AG04449 (cell line): Measurements from ENCODE around the gene SLC7A6.
A peak's percentile ranks its signal among the peaks of the same experiment; 100 is the strongest.

Source experiments
- CTCF ChIA-PET: fragments of 350-600 bp; formaldehyde crosslinking; extraction: SDS; loops from one replicate; lab custom pipeline; 2021; ENCODE audit warnings: antibody characterized with exemption; lab: Yijun Ruan, JAX
- POLR2A ChIA-PET: fragments of 400-600, 350-600 bp; formaldehyde crosslinking; extraction: SDS; loops from one replicate; lab custom pipeline; 2020; ENCODE audit warnings: antibody characterized with exemption, inconsistent platforms; lab: Yijun Ruan, JAX
- DNase-seq: peaks from one replicate; pipeline ENCODE4 v3.0.0-alpha.2; 2010; ENCODE audit warnings: low read depth, low spot score
- H3K4me3 ChIP-seq: 2 replicates; pipeline ENCODE4 v1.5.1; 2011; ENCODE audit warnings: low read depth, mild to moderate bottlenecking, control low read depth, low read length
- TF ChIP-seq, protein P1 (sequence below): IDR thresholded peaks from one replicate; pipeline ENCODE4 v1.5.1; 2011; ENCODE audit warnings: mild to moderate bottlenecking, moderate library complexity, low read length, control low read depth, inconsistent platforms; ENCODE audit not compliant: insufficient read depth; ENCODE audit errors: missing control alignments

SLC7A6 gene

DNA sequence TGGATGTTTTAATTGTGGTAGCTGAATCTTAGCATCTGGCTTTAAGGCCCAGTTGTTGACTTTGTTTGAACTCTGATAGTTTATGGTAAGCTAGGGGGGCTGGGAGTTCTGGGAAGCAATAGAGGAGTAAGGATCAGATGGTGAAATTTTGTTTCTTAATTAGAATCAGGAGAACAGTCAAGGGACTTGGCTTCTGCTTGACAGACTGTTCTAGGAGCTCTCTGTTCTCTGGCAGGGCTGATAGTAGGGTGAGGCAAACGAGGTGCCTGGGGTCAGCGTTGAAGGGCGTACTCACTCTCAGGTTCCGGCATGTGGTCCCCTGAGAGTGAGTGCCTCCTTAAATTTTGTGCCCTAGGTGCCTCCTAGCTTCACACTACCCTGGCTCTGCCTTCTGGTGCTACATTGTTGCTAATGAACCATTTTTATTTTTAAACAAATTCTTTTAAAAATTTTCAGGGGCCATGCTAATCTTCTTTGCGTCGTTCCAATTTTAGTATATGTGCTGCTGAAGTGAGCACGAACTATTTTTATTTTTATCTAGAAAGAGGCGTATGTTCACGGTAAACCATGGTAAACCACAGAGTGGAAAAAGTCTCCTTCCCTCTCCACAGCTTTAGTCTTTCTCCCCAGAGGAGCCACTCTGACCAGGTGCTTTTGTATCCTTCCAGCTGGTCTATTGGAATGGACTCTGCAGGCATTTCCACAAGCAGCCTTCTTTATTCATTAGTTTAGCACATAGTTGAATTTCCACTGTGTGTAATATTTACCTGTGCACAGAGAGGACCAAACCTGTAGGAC lies 19.7 kb downstream of the SLC7A6 start:
- DNase-seq, result no peak
- no peak overlapping the region for H3K4me3 ChIP-seq
- POLR2A ChIA-PET, result no interaction called here
- CTCF ChIA-PET, result interaction anchor here (0.7 to 3.7 kb wide), 6 partner anchors 12 to 245 kb away, joined by 3 to 17 read pairs (median 8); partner anchors contain the start of gene SLC7A6
- TF ChIP-seq, protein P1, sequence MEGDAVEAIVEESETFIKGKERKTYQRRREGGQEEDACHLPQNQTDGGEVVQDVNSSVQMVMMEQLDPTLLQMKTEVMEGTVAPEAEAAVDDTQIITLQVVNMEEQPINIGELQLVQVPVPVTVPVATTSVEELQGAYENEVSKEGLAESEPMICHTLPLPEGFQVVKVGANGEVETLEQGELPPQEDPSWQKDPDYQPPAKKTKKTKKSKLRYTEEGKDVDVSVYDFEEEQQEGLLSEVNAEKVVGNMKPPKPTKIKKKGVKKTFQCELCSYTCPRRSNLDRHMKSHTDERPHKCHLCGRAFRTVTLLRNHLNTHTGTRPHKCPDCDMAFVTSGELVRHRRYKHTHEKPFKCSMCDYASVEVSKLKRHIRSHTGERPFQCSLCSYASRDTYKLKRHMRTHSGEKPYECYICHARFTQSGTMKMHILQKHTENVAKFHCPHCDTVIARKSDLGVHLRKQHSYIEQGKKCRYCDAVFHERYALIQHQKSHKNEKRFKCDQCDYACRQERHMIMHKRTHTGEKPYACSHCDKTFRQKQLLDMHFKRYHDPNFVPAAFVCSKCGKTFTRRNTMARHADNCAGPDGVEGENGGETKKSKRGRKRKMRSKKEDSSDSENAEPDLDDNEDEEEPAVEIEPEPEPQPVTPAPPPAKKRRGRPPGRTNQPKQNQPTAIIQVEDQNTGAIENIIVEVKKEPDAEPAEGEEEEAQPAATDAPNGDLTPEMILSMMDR, result no peak

DNA sequence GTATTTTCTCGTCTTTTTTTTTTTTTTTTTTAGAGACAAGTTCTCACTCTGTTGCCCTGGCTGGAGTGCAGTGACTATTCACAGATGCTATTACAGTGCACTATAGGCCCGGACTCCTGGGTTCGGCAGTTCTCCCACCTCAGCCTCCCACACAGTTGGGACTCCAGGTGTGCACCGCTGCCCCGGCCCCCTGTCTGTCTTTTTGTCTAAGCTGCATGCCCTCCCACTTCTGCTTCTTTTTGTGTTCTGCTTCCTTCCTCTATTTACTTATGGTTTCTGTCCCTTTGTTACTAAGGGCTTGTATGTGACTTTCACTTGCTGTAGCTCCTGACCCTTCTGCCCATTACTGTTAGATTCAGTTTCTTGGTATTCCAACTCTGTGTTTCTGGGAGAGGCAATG lies 20.5 kb downstream of the SLC7A6 start:
- ChIA-PET CTCF (interaction anchor here (0.9 to 3.7 kb wide), 6 partner anchors 9 to 23 kb away, joined by 3 to 17 read pairs (median 4); partner anchors contain the start of gene SLC7A6), POLR2A (interaction anchor here (1.1 kb wide), 1 partner anchor 15 kb away, joined by 3 read pairs; no protein-coding TSS in a partner anchor)
- DNase-seq, result no peak
- no peak overlapping the region for H3K4me3 ChIP-seq
- TF ChIP-seq, protein P1, result no peak

DNA sequence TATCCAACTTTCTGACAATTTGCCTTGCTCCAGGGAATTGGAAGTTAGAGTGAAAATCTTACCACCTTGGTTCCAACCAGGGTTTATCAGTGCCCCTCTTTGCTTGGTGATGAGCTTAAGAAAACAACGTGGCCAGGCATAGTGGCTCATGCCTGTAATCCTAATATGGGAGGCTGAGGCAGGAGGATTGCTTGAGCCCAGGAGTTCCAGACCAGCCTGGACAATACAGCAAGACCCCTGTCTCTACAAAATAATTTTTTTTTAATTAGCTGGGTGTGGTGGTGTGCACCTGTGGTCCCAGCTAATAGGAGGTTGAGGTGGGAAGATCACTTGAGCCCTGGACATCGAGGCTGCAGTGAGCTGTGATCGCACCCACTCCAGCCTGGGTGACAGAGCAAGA lies 21.4 kb downstream of the SLC7A6 start:
- no peak overlapping the region for H3K4me3 ChIP-seq
- POLR2A ChIA-PET, result interaction anchor here (1.1 kb wide), 1 partner anchor 14 kb away, joined by 3 read pairs; no protein-coding TSS in a partner anchor

DNA sequence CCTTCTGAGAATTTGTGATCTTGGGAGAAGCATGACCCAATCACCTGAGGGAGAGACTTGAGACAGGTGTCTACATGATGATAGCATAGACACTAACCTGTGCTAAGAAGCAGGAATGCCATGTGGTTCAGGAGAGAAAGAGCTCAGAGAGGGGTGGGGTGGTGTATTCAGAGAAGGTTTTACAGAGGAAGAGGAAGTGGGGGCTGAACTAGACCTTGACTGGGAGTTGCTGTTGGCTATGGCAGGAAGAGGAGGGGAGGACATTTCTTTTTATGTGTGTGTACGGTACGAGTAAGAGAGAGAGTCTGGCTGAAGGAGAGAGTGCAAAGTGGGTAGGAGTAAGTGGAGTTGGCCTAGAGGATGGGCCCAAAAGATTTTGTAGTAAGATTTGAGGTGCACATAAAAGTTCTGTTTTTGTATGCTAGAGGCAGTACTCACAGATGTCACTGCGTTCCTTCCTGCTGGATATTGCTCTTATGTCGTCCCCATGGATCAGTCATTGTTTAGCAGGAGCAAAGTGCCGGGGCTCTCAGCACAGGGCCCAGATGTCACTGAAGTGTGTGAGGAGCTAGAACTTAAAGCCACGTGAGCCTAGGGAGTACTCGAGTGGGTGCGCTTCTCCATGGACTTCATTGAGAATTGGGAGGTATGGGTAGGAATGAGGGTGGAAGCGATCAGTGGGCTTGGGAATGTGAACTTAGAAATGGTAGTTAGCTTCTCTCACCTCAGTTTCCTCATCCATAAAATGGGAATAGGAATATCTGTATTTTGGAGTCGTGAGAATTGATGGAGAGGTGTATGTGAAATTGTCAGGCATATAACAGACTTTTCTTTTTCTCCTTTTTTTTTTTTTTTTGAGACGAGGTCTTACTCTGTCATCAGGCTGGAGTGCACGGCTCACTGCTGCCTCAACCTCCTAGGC lies 22.1 kb downstream of the SLC7A6 start:
- TF ChIP-seq, protein P1, result no peak
- CTCF ChIA-PET, result interaction anchor here (1.0 to 3.7 kb wide), 5 partner anchors 8 to 43 kb away, joined by 3 to 17 read pairs (median 4); no protein-coding TSS in a partner anchor
- POLR2A ChIA-PET, result interaction anchor here (2.6 kb wide), 1 partner anchor 25 kb away, joined by 19 read pairs; the partner anchor contains the start of genes PRMT7 and SLC7A6OS
- H3K4me3 ChIP-seq, result no peak overlapping the region
- no peak for DNase-seq

More for the DNA sequence above, 21.4 kb downstream of the SLC7A6 start:
- DNase-seq, result no peak
- CTCF ChIA-PET, result interaction anchor here (1.1 to 3.7 kb wide), 5 partner anchors 8 to 24 kb away, joined by 3 to 17 read pairs (median 3); partner anchors contain the start of gene SLC7A6
- TF ChIP-seq, protein P1, result no peak

DNA sequence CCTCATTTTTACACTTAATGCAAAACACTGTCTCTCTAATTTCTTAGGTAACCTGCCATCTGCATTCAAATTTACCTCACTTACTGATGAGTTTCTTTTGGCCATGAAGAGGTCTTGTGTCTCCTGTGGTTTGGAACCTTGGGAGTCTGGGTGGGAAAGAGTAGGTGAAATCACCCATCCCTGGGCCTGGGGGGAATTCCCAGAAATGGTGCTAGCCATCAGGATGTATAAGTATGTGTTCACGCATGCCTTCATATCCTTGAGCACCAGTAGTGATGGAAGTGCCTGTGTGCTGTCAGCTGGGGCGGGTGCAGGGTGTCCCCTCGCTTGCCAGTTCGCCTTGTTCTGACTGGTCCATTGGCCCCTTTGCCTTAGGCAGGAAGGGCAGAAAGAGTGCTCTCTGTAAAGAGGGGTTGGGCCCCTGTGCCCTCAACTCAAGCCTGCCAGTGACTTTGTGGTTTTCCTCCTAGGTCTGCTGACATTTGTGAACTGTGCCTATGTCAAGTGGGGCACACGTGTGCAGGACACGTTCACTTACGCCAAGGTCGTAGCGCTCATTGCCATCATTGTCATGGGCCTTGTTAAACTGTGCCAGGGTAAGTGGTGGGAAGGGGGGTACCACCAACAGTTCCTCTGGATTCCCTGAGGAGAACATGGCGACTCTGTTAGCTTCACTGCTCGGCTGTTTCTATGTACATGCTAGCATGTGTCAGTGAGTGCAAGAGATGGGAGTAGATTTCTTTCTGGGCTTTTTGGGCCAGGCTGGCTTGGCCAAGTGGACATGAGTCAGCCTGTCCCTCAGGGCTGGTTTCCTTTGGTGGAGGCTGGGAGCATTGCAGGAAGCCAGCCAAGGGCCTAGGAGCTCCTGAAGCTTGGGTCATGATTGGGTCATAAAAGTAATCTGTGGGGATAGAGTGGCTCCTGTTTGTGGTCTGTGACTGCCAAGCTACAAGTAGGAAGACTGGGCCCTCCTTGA lies 23.2 kb downstream of the SLC7A6 start:
- no peak overlapping the region for H3K4me3 ChIP-seq
- peak; percentile 40 for DNase-seq
- CTCF ChIA-PET, result interaction anchor here (1.0 to 5.0 kb wide), 8 partner anchors 11 to 44 kb away, joined by 3 to 44 read pairs (median 4); partner anchors contain the start of genes PRMT7, SLC7A6 and SLC7A6OS
- TF ChIP-seq, protein P1, result no peak
- POLR2A ChIA-PET, result interaction anchor here (0.6 to 2.6 kb wide), 5 partner anchors 11 to 23 kb away, joined by 3 to 19 read pairs (median 4); partner anchors contain the start of genes PRMT7, SLC7A6 and SLC7A6OS
